ENCODE results near the gene KCNT2. TPM values are rescaled to one million over a fixed set of nuclear protein-coding genes. Genes with fewer than 3 reads are reported as not detected.

Gene KCNT2
- total RNA-seq, 4 donors from 2014 or later = 6.5 to 16.6 (median 8.0) TPM

DNA sequence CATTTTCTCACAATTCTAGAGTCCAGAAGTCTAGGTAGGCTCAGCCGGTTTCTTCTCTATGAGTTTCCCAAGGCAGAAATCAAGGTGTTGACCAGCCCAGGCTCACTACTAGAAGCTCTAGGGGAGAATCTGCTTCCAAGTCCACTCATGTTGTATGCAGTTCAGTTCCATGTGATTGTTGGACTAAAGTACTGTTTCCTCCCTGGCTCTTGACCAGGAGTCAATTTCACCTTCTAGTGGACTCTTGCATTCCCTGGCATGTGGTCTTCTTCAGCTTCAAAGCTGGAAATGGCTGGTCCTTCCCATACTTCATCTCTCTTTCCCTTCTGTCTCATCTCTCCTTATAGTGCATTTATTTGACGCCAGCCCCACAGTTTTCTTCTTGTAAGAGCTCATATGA, 153.4 kb downstream of the KCNT2 start:
- DNase-seq (ENCODE audit: extremely low spot score) = no peak
- Histone ChIP-seq H3K4me3 (no peak overlapping the region), H3K9me3 (no peaks in the 10 kb centered on the region), H3K36me3 (no peaks in the 10 kb centered on the region), H3K4me1 (peaks cover 0 to 18% (median 13%) of the 10 kb centered on the region in 4 donors), H3K27me3 (no peaks in the 10 kb centered on the region), H3K27ac (replicated peaks in 1 of 4) (no peak overlapping the region)
- intact Hi-C loops (cut with DNase I) = loop anchor here (5.0 kb wide), 1 partner anchor 32 kb away; no protein-coding TSS in a partner anchor
- TF ChIP-seq CTCF (IDR thresholded peaks at IDR 0.05) = no peak
- TF ChIP-seq EP300 (IDR thresholded peaks at IDR 0.05) = no peak
- no peak for TF ChIP-seq POLR2A (IDR thresholded peaks at IDR 0.05; ENCODE audit: low read depth)
- TF ChIP-seq POLR2AphosphoS5 (IDR thresholded peaks at IDR 0.05) = no peak
- WGBS = 92% methylated on average over 2 of the region's 2 CpGs

DNA sequence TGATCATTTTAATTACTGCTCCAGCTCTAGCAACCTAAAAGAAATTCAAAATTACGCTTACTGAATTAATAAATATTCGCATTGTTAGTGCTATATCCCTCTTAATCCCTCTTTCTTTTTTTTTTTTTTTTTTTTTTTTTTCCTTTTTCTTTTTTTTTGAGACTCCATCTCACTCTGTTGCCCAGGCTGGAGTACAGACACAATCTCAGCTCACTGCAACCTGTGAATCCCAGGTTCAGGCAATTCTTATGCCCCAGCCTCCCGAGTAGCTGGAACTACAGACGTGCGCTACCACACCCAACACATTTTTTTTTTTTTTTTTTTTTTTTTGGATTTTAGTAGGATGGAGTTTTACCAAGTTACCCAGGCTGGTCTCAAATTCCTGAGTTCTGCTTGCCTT, 157.1 kb downstream of the KCNT2 start:
- Histone ChIP-seq H3K4me1 (peaks cover 0 to 6% (median 0%) of the 10 kb centered on the region in 4 donors), H3K27me3 (no peaks in the 10 kb centered on the region), H3K36me3 (no peaks in the 10 kb centered on the region), H3K9me3 (no peaks in the 10 kb centered on the region), H3K27ac (replicated peaks in 1 of 4) (no peak overlapping the region), H3K4me3 (no peak overlapping the region)
- intact Hi-C loops (cut with DNase I) = no loop called here
- DNase-seq (ENCODE audit: extremely low spot score) = no peak
- no peak for TF ChIP-seq CTCF (IDR thresholded peaks at IDR 0.05)
- TF ChIP-seq POLR2AphosphoS5 (IDR thresholded peaks at IDR 0.05) = no peak
- WGBS = 95% methylated on average over 5 of the region's 5 CpGs

DNA sequence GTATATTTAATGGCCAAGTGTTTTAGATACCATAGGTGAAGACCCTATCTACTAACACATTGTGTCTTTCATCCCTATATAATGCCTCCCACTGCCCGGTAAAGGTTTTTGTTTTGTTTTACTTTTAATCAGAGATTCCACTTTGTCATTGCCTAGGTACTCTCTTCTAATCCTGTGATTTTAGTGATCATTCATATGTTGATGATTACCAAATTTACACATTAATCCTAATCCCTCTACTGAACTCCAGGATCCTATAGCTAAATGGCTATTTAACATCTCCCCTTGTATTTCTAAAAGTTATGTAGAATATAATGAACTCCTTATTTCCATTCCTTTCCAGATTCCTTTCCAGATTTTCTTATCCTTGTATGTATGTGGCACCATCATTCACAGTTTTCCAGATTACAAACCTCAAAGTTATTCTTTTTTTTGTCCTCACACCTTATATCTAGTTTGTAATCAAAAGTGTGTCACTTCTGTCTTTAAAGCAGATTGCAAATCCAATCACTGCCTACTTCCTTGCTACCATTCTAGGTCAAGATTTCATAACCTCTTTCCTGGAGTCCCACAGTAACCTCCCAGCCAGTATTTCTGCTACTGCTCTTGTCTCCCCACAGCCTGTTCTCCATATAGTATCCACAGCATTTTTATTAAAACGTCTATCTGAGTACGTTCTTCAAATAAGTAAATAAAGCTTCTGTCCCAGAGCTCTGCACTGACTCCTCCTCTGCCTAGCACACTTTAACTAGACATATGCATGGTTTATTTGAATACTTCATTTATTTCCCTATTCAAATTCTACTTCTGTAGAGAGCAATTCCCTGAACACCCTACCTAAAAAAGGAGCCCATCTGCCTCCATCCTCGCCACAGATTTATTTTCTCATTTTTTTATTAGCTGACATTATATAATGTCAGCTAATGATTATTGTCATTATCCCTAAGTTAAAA, 157.8 kb downstream of the KCNT2 start:
- Histone ChIP-seq H3K27ac (replicated peaks in 1 of 4) (no peak overlapping the region), H3K9me3 (no peaks in the 10 kb centered on the region), H3K4me3 (no peak overlapping the region), H3K36me3 (no peaks in the 10 kb centered on the region), H3K27me3 (no peaks in the 10 kb centered on the region), H3K4me1 (peaks cover 0 to 6% (median 0%) of the 10 kb centered on the region in 4 donors)
- DNase-seq (ENCODE audit: extremely low spot score) = no peak
- WGBS = 53% methylated on average over 4 of the region's 4 CpGs
- intact Hi-C loops (cut with DNase I) = no loop called here
- no peak for TF ChIP-seq EP300 (IDR thresholded peaks at IDR 0.05)
- no peak for TF ChIP-seq CTCF (IDR thresholded peaks at IDR 0.05)
- TF ChIP-seq POLR2A (IDR thresholded peaks at IDR 0.05; ENCODE audit: low read depth) = no peak
- no peak for TF ChIP-seq POLR2AphosphoS5 (IDR thresholded peaks at IDR 0.05)

DNA sequence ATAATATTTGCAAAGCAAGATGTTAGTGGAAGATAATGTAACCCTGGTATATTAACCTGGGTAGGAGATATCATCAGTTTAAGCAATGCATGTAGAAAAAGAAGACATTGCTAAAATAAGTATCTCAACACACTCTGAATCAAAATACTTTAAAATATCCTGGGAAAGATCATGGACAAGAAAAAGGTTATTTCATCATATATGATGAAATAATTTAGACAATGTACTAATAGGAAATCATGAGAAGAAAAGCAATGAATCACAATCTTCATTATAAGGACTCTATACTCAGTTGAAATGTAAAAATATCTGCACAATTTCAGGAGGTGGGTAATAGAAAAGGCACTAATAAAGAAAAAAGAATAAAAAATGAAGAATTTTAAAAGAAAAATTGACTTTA, 158.8 kb downstream of the KCNT2 start:
- Histone ChIP-seq H3K36me3 (no peaks in the 10 kb centered on the region), H3K4me3 (no peak overlapping the region), H3K27me3 (no peaks in the 10 kb centered on the region), H3K27ac (replicated peaks in 1 of 4) (no peak overlapping the region), H3K4me1 (peaks cover 0 to 6% (median 0%) of the 10 kb centered on the region in 4 donors), H3K9me3 (no peaks in the 10 kb centered on the region)
- TF ChIP-seq POLR2A (IDR thresholded peaks at IDR 0.05; ENCODE audit: low read depth) = no peak
- intact Hi-C loops (cut with DNase I) = no loop called here
- DNase-seq (ENCODE audit: extremely low spot score) = no peak

GRCh38 chr1:196445775-196446174, 162.5 kb downstream of the KCNT2 start:
- no peak for DNase-seq (ENCODE audit: extremely low spot score)
- WGBS = 94% methylated on average over 1 of the region's 1 CpG
- H3K36me3 ChIP-seq = no peaks in the 10 kb centered on the region
- no peaks in the 10 kb centered on the region for H3K9me3 ChIP-seq
- intact Hi-C loops (cut with DNase I) = no loop called here
- H3K27ac ChIP-seq (replicated peaks in 1 of 4) = no peak overlapping the region
- no peak overlapping the region for H3K4me3 ChIP-seq
- peaks cover 0 to 5% (median 0%) of the 10 kb centered on the region in 4 donors for H3K4me1 ChIP-seq
- TF ChIP-seq POLR2A (IDR thresholded peaks at IDR 0.05; ENCODE audit: low read depth) (no peak), EP300 (IDR thresholded peaks at IDR 0.05) (no peak), POLR2AphosphoS5 (IDR thresholded peaks at IDR 0.05) (no peak), CTCF (IDR thresholded peaks at IDR 0.05) (no peak)
- H3K27me3 ChIP-seq = no peaks in the 10 kb centered on the region
